ENCODE data around the gene LRTM2. TPM values are rescaled to one million over a fixed set of nuclear protein-coding genes. Genes with fewer than 3 reads are reported as not detected.

LRTM2 gene
- total RNA-seq, 4 donors from 2014 or later, result not detected

- DNase-seq (ENCODE audit: low spot score) (no peak), ATAC-seq (ENCODE audit: low FRiP score) (no peak)
- TF ChIP-seq CTCF (IDR thresholded peaks at IDR 0.05), result no peak
Observed at GRCh38 chr12:1885082-1885596, 64.8 kb downstream of the LRTM2 start.

GRCh38 chr12:1885599-1886245 lies 65.4 kb downstream of the LRTM2 start:
- DNase-seq (ENCODE audit: low spot score) (no peak), ATAC-seq (ENCODE audit: low FRiP score) (no peak)
- TF ChIP-seq CTCF (IDR thresholded peaks at IDR 0.05), result no peak

Other genes starting within 250 kb of the LRTM2 start
- gene FBXL14, start 226.0 kb upstream of the LRTM2 start, total RNA-seq, result 10 to 100 TPM in 2 of 4 donors, 1 to 10 TPM in 2; 7.3 to 15.6 (median 10.1) TPM
- gene WNT5B, start 191.3 kb upstream of the LRTM2 start, total RNA-seq, result 1 to 10 TPM; 3.6 to 9.0 (median 4.0) TPM
- gene ADIPOR2, start 129.5 kb upstream of the LRTM2 start, total RNA-seq, result 100 to 1,000 TPM in 1 of 4 donors, 10 to 100 TPM in 3; 75.1 to 119 (median 93.4) TPM
- 10 to 100 TPM in 1 of 4 donors, 1 to 10 TPM in 3; 3.9 to 13.0 (median 6.8) TPM for gene CACNA2D4, start 98.1 kb downstream of the LRTM2 start, total RNA-seq
- 10 to 100 TPM in 2 of 4 donors, 1 to 10 TPM in 2; 7.2 to 19.2 (median 9.9) TPM for gene DCP1B, start 183.9 kb downstream of the LRTM2 start, total RNA-seq
- 10 to 100 TPM in 1 of 4 donors, 1 to 10 TPM in 3; 3.8 to 13.6 (median 5.7) TPM for gene CACNA1C, start 232.4 kb downstream of the LRTM2 start, total RNA-seq

All from omental fat pad (tissue), 4 donors.